ENCODE results near the gene RAB1A.

Gene RAB1A

GRCh38 chr2:65097844-65098243 is 32.1 kb downstream of the RAB1A start:
- no peak for DNase-seq

GRCh38 chr2:65096948-65097347 is 33.0 kb downstream of the RAB1A start:
- no peak for DNase-seq

- no peak for DNase-seq
Measured at GRCh38 chr2:65093211-65093610, 36.7 kb downstream of the RAB1A start.

- DNase-seq, result no peak
Measured at GRCh38 chr2:65092791-65093190, 37.1 kb downstream of the RAB1A start.

- DNase-seq, result no peak
Measured at GRCh38 chr2:65085148-65085547, 44.8 kb downstream of the RAB1A start.

- peak in 5 of 56 donors; percentile 12 to 54 (median 23) for DNase-seq
Measured at GRCh38 chr2:65081232-65081685, 48.6 kb downstream of the RAB1A start.

- DNase-seq, result no peak
Measured at GRCh38 chr2:65079017-65079416, 50.9 kb downstream of the RAB1A start.

- DNase-seq, result no peak
Measured at GRCh38 chr2:65077898-65078297, 52.0 kb downstream of the RAB1A start.

GRCh38 chr2:65076345-65076710 is 53.6 kb downstream of the RAB1A start:
- no peak for DNase-seq

GRCh38 chr2:65075605-65076344 is 54.1 kb downstream of the RAB1A start:
- DNase-seq, result no peak

GRCh38 chr2:65075176-65075575 is 54.7 kb downstream of the RAB1A start:
- no peak for DNase-seq

- DNase-seq, result no peak
Measured at GRCh38 chr2:65073879-65074565, 55.9 kb downstream of the RAB1A start.

- no peak for DNase-seq
Measured at GRCh38 chr2:65072181-65072970, 57.5 kb downstream of the RAB1A start.

GRCh38 chr2:65071499-65072180 is 58.3 kb downstream of the RAB1A start:
- DNase-seq, result no peak

GRCh38 chr2:65070856-65071255 is 59.0 kb downstream of the RAB1A start:
- DNase-seq, result no peak

GRCh38 chr2:65070172-65070830 is 59.6 kb downstream of the RAB1A start:
- DNase-seq, result peak in 1 of 56 donors; percentile 13

- DNase-seq, result no peak
Measured at GRCh38 chr2:65069439-65069824, 60.5 kb downstream of the RAB1A start.

GRCh38 chr2:65067806-65068553 is 61.9 kb downstream of the RAB1A start:
- DNase-seq, result no peak

GRCh38 chr2:65064728-65065552 is 65.0 kb downstream of the RAB1A start:
- peak in 44 of 56 donors; percentile 16 to 78 (median 49) for DNase-seq

All from amygdala (tissue), 56 donors.